Measurements from ENCODE around the gene CXCR2. TPM values are rescaled to one million over a fixed set of nuclear protein-coding genes. Genes with fewer than 3 reads are reported as not detected.
"Not testable (repeated sequence)": the region's sequence is repeated elsewhere in the genome, so short reads cannot be mapped to it uniquely, and the experiment has no call there.

The CXCR2 gene
- total RNA-seq, 6 experiments from 2014 or later = 0.81 to 2.6 (median 1.2) TPM

GRCh38 chr2:218091746-218092145, 34.1 kb upstream of the CXCR2 start:
- no peaks in the 10 kb centered on the region for H3K4me1 ChIP-seq
- no peaks in the 10 kb centered on the region for H3K9me3 ChIP-seq
- TF ChIP-seq POLR2A (IDR thresholded peaks at IDR 0.05) (no peak), CTCF (IDR thresholded peaks at IDR 0.05) (no peak)
- ATAC-seq (peak in 1 of 4 donors; percentile 20), DNase-seq (no peak)
- no peaks in the 10 kb centered on the region for H3K27me3 ChIP-seq
- intact Hi-C loops (cut with DNase I) = no loop called here
- no peak overlapping the region for H3K4me3 ChIP-seq
- WGBS (ENCODE audit: insufficient coverage, low coverage, low lambda C conversion rate, missing lambda C conversion rate) = no CpG with 5 or more reads among the region's 3 CpGs
- H3K36me3 ChIP-seq = no peaks in the 10 kb centered on the region
- H3K27ac ChIP-seq = no peak overlapping the region

DNA sequence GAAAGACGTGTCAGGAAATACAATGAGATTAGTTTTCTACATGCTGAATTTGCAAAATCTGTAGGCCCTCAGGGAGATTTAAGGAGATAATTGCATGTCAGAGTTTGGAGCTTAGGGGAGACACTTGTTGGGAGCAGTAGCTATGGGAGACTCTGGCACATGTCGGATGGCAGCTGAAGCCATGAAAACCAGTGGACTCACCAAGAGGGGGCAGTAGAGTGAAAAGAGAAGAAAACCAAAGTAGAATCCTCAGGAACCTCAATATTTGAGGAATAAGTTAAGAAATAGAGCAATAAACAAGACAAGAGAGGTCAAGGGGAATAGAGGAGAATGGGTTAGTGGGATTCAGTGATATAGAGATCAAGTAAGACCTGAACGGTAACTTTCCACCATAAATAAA, 31.9 kb upstream of the CXCR2 start:
- no peak for TF ChIP-seq POLR2A (IDR thresholded peaks at IDR 0.05)
- TF ChIP-seq CTCF (IDR thresholded peaks at IDR 0.05) = no peak
- ATAC-seq (no peak), DNase-seq (no peak)
- no peak overlapping the region for H3K4me3 ChIP-seq
- H3K9me3 ChIP-seq = no peaks in the 10 kb centered on the region
- 74% methylated on average over 3 of the region's 3 CpGs for WGBS (ENCODE audit: insufficient coverage, low coverage, low lambda C conversion rate, missing lambda C conversion rate)
- H3K27me3 ChIP-seq = no peaks in the 10 kb centered on the region
- H3K4me1 ChIP-seq = no peaks in the 10 kb centered on the region
- no peaks in the 10 kb centered on the region for H3K36me3 ChIP-seq
- intact Hi-C loops (cut with DNase I) = no loop called here
- H3K27ac ChIP-seq = no peak overlapping the region

GRCh38 chr2:218095853-218096252, 30.0 kb upstream of the CXCR2 start:
- 54% methylated on average over 5 of the region's 8 CpGs for WGBS (ENCODE audit: insufficient coverage, low coverage, low lambda C conversion rate, missing lambda C conversion rate)
- no peaks in the 10 kb centered on the region for H3K9me3 ChIP-seq
- H3K4me3 ChIP-seq = no peak overlapping the region
- no peaks in the 10 kb centered on the region for H3K36me3 ChIP-seq
- TF ChIP-seq POLR2A (IDR thresholded peaks at IDR 0.05) (no peak), CTCF (IDR thresholded peaks at IDR 0.05) (no peak)
- H3K27ac ChIP-seq = no peak overlapping the region
- H3K4me1 ChIP-seq = no peaks in the 10 kb centered on the region
- intact Hi-C loops (cut with DNase I) = no loop called here
- no peak for DNase-seq
- no peaks in the 10 kb centered on the region for H3K27me3 ChIP-seq
- ATAC-seq = no peak

DNA sequence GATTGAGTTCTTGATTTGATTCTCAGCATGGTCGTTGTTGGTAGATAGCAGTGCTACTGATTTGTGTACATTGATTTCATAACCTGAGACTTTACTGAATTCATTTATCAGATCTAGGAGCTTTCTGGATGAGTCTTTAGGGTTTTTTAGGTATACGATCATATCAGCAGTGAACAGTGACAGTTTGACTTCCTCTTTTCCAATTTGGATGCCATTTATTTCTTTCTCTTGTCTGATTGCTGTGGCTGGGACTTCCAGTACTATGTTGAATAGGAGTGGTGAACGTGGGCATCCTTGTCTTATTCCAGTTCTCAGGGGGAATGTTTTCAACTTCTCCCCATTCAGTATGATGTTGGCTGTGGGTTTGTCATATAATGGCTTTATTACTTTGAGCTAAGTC, 27.9 kb upstream of the CXCR2 start:
- H3K4me1 ChIP-seq = no peaks in the 10 kb centered on the region
- no peak for TF ChIP-seq POLR2A (IDR thresholded peaks at IDR 0.05)
- no peak for TF ChIP-seq CTCF (IDR thresholded peaks at IDR 0.05)
- no peaks in the 10 kb centered on the region for H3K36me3 ChIP-seq
- H3K9me3 ChIP-seq = no peaks in the 10 kb centered on the region
- H3K27me3 ChIP-seq = no peaks in the 10 kb centered on the region
- whole genome bisulfite sequencing (ENCODE audit: insufficient coverage, low coverage, low lambda C conversion rate, missing lambda C conversion rate) = 57% methylated on average over 3 of the region's 3 CpGs
- DNase-seq = no peak
- intact Hi-C loops (cut with DNase I) = no loop called here
- no peak overlapping the region for H3K4me3 ChIP-seq
- ATAC-seq = no peak
- no peak overlapping the region for H3K27ac ChIP-seq

- H3K36me3 ChIP-seq; DNase-seq; H3K27me3 ChIP-seq; intact Hi-C loops (cut with DNase I); ATAC-seq; H3K27ac ChIP-seq; H3K9me3 ChIP-seq; H3K4me3 ChIP-seq; H3K4me1 ChIP-seq: not testable (repeated sequence)
- 68% methylated on average over 7 of the region's 7 CpGs for WGBS (ENCODE audit: insufficient coverage, low coverage, low lambda C conversion rate, missing lambda C conversion rate)
Observed at GRCh38 chr2:218108834-218109233, 17.0 kb upstream of the CXCR2 start.

GRCh38 chr2:218121789-218122188, 4.0 kb upstream of the CXCR2 start:
- H3K4me3 ChIP-seq; intact Hi-C loops (cut with DNase I); H3K9me3 ChIP-seq; DNase-seq; H3K27ac ChIP-seq; H3K4me1 ChIP-seq; ATAC-seq; H3K36me3 ChIP-seq; H3K27me3 ChIP-seq: not testable (repeated sequence)
- WGBS (ENCODE audit: insufficient coverage, low coverage, low lambda C conversion rate, missing lambda C conversion rate) = 31% methylated on average over 1 of the region's 4 CpGs

DNA sequence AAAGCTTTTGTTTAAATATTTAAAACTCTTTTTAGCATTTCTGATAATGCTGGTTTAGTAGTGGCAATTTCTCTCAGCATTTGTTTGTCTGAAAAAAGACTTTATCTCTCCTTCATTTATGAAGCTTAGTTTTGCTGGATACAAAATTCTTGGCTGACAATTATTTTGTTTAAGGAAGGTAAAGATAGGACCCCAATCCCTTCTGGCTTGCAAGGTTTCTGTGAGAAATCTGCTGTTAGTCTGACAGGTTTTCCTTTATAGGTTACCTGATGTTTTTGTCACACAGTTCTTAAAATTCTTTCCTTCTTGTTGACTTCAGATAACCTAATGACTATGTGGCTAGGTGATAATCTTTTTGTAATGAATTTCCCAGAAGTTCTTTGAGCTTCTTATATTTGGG, 3.5 kb upstream of the CXCR2 start:
- DNase-seq; ATAC-seq; intact Hi-C loops (cut with DNase I); H3K4me1 ChIP-seq; H3K9me3 ChIP-seq; H3K4me3 ChIP-seq; H3K27ac ChIP-seq; H3K36me3 ChIP-seq; H3K27me3 ChIP-seq: not testable (repeated sequence)
